T-helper 9 cell (primary cell): Measurements from ENCODE around the gene CCDC187.

Experiments used
- DNase-seq: peaks from one replicate; pipeline ENCODE4 v3.0.0-alpha.2; 2020

CCDC187 gene

DNA sequence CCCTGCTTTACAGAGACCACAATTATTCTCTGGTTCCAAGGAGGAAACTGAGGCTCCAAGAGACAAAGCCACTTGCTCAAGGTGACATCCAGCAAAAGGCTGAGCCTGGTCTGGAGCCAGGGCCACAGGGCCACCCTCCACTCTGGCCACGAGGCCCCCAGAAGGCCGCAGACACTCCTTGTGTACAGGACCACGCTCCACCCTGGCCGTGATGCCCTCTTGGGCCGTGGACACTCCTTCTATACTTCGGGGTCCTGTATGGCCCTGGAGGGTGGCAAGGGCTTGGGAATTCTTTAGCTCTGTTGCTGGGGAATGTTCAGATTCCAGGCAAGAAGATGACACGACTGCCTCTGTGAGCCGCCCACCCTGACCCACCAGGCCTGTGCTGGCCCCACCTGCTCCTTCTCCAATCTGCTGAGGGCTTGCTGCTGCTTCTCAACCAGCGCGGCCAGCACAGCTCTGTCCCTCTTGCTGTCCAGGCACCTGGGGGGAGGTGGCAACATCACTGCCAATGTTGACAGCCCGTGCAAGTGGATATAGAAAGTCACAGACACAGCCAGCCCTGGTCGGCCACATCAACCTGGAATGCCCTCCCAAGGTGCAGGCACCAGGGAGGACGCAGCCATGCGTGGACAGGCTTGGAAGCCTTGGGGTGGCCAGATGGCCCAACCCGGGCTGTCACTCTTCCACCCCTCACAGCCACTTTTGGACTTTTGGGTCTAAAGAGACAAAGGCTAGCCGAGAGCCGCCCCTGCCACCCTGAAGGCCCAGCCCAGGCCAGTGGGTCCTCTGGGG is 38.1 kb downstream of the CCDC187 start:
- no peak for DNase-seq

DNA sequence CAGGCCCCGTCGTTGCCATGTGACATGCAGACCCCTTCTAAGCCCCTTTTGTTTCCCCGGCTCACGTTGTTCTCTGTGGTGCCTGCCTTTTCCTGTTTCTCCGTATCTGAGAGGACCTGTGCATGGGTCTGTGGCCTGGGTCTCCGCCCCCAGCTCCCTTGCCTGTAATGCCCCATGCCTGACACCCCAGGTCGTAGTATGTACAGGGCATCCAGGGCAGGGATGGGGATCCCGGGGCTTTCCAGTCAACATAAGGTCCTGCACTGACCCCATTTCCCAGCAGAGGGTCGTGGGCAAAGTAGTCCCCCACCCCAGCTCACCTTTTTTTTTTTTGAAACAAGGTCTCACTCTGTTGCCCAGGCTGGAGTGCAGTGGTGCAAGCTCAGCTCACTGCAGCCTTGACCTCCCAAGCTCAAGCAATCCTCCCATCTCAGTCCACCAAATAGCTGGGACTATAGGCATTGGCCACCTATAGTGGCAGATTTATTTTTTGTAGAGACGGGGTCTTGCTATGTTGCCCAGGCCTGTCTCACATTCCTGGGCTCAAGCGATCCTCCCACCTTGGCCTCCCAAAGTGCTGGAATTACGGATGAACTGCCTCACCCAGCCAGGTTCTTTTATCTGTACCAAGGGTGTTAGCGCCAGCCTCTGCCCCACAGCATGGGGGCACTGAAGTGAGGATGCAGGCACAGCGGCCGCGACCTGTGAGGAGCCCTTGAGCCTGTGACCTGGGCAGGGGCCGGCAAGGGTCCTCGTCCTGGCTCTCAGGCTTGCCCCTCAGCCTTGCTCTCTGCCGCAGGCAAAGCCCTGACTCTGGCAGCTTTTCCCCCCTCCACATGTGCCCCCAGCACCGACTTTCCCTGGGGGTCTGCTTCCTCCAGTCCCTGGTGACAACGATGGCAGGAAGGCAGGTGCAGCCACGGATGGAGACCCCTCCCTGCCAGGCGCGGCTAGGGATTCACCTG is 39.2 kb downstream of the CCDC187 start:
- DNase-seq: no peak

DNA sequence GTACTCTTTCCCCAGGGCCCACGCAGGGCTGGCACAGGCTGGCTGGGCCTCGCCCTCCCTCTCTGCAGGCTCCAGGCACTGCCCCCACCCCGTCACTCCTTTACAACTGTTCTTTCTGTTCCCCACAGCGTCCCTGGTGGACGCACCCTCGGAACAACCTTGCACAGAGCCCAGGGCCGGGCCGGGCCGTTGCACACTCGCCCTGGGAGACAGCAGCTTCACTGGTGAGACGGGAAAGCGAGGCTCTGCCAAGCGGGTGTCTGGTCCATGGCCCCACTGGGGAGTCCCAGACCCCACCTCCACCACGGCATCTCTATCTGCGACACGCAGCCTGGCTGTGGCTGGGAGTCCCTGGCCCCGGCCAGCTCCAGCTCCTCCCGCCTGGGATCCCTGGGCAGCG is 39.9 kb downstream of the CCDC187 start:
- DNase-seq: no peak

DNA sequence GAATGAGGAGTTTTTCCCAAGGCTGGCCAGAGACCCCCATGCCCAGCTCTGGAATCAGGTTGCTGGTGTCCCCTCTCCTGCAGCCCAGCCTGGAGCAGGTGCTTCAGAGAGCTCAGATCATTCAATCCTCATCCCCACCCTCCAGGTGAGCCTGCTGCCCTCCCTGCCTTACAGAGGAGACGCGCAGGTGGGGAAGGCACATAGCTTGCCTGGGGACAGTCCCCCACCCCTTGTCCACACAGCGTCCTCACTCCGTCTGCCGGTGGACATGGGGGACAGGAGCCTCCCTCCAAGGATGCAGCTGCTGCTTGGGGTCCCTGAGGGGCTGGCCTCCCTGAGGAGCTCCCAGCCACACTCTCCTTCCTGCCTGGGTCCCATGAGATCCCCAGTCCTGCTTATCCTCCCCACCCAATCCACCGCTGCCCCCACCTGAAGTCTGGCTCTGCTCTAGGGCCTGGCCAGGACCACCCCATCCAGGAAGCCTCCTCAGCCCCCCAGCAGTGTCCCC is 41.2 kb downstream of the CCDC187 start:
- DNase-seq: no peak

DNA sequence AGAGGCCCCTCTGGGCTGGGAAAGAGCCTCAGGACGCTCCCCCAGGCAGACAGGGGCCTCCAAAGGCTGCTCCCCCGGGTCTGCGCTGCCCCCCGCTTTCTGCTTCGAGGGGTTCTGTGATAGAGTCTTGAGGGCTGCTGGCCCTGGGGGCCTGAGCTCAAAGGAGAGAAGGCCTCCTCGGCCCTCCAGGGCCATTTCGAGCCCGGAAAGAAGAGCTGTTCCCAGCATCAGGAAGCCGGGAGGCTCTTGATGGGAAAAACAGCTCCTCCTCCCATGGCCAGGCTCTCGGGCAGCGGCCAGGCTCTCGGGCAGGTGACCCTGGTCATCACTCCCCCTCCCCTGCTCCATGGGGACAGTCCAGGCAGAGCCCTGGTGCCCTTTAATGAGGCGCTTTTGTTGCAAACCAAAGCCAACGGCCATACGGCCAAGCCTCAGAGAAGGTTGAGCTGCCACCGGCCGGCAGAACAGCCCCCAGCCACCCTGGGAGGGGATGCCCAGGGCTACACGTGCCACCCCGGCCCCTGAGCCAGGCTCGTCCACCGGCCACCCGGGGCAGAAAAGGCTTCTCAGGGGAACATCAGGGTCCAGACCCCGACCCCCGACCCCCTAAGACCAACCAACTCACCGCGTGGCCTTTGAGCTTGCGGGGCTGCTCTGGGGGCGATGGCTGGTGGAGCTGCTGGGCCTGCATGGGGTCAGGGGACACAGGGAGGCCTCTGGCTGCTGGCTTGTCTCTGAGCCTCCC is 42.0 kb downstream of the CCDC187 start:
- no peak for DNase-seq

DNA sequence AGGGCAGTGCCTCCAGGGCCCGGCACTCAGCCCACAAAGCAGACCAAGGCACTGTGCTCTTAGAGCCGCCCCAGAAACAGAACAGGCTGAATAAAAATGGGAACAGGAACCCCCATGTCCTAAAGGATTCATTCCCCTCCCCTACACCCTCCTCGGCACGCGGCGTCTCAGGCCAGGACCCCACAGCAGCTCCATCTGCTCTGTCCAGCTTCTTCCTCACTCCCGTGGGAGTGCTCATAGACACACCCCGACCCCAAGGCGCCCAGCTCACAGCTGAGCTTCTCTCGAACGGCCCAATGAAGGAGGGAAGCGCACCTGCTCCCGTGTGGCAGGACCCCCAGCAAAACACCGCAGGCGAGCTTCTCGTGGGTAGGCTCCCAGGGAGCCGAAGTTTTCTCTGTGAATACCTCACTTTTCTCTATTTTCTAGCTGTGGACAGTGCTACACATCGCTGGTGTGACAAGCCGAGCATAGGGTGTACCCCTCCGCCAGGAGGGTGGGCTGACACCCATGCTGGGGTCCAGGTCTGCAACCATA is 42.9 kb downstream of the CCDC187 start:
- no peak for DNase-seq

DNA sequence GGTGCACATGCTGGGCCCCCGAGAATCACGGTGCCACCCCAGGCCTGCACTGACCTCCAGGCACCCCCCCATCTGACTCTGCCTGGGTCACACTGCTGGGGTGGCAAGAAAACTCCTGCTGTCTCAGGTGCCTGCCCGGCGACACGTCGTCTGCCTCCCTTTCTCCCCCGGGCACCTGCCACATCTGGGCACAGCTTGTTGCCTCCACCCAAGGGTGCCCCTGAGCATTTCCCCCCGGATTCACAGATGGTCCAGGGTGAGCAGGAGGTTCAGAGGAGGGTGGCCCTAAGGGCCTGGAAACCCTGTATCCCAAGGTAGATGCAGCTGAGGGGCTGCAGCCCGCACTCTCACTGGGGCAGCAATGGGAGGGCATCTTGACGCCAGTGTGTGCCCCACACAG is 43.4 kb downstream of the CCDC187 start:
- DNase-seq: no peak

DNA sequence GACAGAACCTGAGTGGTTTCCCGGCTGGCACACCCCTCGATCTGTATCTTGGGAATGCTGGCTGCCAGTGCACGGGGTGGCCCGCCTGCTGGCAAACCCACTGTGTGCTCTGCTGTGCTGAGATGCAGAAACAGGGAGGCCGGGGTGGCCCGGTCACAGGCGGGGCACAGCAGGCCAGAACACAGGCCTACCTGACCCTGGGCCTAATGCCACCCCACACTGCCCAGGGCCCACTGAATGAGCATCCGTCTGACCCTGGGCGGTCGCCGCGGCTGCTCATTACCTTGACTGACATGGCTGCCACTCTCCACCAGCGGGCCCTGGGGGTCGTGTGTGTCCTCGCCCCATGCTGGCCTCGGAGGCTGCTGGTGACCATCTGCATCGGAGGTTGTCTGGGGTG is 44.1 kb downstream of the CCDC187 start:
- DNase-seq: no peak

DNA sequence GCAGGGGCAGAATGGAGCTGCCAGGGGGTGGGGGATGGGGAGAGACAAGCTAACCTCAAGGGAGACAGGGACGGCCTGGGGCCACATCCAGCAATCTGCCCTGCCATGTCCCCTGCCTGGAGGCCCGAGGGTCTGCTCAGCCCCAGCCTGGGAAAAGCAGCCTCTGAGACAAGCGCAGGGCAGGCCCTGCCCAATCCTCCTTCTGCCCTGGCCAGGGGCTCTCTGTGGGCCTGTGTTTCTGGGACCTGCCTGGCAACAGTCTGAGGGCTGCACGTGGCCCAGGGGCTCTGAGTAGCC is 44.4 kb downstream of the CCDC187 start:
- DNase-seq: no peak

DNA sequence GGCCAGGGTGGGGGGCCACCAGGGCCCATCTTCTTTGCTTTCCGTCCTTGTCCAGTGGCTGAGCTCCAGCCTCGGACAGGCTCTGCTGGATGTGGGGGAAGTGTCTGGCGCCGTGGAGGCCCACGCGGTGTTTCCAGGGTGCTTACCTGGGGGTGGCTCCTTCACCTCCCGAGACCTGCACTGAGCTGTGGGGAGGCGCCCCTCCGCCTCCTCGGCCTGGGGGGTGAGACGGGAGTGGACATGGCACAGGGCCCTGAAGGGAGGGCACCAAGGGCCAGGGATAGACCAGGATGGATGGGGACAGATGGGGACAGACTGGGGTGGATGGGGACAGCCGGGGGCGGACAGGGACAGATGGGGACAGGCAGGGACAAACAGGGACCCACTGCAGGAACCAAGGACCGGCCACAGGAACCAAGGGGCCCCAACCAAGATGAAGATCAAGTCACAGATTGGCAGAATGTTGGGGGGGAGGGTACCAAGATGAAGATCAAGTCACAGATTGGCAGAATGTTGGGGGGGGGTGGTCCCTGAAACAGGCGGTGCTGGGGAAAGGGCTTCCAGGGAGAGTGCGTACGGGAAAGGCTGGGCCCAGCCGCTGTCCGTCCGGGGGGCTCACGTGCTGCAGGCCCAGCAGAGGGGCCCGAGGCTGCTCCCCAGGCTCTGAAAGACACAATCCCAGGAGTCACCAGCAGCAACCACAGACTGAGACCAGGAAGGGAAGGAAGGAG is 44.9 kb downstream of the CCDC187 start:
- DNase-seq: no peak

DNA sequence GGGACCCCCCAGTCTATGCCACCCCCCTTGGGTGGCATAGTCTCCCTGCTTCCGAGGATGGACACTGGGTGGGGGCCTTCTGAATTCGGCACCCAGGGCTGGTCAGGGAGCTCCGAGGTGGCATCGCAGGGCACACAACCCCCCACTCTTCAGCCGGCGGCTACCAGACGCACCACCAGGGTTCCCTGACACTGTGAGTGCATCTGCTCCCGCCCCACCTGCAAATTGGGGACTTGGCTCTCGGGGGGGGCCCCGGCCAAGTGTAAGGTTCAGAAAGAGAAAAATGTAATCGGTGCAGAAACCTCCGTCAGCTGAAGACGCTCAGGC is 45.6 kb downstream of the CCDC187 start:
- no peak for DNase-seq

DNA sequence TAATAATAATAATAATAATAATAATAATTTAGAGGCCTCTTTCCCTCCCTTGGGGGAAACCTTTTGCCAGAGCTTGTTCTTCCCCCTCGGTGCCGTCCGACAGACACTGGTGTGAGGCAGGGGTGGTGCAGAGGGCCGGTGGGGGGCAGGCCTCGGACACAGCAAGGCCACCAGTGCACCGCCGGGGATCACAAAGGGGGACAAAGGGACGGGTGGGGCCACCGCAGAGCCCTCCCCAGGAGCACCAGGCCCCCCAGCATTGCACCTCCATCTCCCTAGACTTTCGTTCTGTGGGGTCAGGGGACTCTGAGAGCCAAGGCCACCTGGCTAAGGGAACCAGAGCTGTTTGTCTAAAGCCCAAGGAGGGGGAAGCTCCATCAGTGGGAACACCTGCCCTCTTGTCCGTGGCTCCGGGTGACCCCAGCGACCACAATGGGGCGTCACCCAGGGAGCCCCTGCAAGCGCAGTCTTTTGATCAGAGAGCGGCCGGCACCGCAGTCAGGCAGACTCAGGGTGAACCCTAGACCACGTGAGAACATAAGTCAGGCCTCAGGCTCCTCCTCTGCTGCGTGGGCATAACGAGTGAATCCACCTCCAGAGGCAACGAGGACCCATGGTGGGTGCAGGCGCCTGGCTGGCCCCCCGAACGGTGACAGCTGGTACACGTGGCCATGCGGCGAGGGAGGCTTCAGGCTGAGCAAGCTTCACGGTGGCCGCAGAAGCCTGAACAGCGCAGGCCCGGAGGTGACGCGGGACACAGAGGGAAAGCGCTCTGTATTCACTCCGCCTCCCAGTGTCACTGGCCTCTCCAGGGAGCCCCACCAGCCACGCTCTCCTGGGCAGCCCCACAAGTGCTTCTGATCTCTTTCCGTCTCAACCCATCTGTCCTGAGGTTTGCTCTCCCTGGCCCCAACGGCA is 46.3 kb downstream of the CCDC187 start:
- no peak for DNase-seq

DNA sequence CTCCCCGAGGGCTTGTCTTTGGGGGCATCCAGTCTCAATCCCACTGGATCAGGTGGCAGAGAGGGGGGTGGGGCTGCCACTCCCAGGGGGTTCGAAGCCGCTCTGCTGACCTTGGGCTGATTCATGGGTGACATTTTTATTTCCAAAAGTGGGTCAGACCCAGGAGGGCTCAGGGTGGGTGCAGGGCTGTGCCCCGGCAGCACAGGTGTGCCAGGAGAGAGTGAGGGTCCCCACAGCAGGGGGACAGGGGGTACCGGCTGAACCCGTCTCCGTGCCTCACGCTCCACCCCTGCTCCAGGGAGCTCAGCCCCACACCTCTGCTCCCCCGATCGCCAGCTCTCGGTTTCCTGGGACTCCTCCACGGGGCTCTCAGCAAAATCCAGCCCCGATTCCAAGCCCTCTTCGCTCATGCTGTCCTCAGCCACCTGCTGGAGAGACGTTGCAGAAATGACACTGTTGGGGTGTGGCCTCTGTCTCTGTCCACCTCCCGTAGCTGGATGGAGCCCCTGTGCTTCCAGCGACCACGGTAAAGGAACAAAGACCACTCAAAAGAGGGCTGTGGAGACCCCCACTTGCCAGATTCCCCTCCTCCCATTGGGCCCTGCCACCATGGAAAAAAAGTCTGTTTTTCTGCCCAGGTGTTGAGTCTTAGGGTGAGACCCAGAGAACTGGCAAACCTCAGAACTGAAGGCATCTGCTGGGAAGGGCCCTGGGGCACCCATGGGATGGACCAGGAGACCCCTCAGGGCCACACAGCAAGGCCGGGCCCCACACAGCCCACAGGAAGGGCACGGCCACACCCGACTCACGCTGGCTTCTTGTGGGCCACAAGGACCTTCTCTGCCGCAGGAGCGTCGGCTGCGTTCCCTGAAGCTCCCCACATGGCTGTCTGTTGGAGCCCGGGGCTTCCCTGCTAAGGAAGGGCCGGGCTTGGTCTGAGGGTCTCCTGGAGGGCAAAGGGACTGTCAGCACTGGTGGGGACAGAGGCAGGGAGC is 47.7 kb downstream of the CCDC187 start:
- no peak for DNase-seq

DNA sequence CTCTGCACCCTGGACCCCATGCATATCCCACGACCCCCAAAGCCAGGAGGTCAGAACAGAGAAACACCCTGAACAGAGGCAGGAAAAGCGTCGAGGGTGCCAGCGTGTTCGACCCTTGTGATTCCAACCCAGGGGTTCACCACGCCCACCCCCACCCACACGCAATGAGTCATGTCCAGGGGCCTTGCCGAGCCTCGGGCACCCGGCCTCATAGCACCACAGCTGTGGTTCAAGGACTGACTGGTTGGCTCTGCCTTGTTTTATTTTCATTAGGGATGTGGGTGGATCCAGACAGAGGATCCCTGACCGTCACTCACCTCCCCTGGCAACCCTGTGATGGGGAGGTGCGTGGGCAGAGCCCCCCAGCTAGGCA is 48.7 kb downstream of the CCDC187 start:
- no peak for DNase-seq

DNA sequence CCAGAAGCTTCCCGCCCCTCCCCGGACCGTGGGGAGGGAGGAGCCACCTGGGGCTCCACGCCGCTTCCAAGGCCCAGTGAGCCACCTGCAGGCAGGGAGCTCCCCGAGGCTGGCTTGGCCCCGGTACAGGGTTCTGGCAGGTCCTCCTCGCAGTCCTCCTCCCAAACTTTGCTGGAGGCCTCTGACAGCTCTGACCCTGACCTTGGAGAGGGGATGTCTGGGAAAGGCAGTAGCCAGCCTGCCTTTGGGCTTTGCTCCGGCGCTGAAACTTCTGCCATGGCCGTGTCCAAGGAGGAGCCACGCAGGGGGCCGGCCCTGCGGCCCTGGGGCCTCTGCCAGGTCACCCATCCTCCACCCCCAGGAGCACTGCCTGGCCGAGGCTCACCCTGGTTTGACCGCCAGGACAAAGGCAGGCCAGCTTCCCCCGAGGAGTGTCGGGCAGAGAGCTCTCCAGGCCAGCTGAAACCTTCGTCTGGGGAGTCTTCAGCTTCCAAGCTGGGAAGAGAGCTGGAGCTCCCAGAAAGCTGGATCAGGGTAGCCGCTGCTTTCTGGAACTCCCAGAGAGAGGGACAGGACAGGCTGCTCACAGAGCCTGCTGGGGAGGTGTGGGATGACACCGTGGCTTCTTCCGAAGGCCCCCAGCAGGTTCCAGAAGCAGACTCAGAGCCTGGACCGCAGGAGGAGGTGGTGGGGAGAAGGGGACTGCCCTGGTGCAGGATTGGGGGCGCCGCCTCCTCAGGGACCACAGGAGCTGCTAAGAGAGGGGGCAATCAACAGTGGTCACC is 49.3 kb downstream of the CCDC187 start:
- no peak for DNase-seq

DNA sequence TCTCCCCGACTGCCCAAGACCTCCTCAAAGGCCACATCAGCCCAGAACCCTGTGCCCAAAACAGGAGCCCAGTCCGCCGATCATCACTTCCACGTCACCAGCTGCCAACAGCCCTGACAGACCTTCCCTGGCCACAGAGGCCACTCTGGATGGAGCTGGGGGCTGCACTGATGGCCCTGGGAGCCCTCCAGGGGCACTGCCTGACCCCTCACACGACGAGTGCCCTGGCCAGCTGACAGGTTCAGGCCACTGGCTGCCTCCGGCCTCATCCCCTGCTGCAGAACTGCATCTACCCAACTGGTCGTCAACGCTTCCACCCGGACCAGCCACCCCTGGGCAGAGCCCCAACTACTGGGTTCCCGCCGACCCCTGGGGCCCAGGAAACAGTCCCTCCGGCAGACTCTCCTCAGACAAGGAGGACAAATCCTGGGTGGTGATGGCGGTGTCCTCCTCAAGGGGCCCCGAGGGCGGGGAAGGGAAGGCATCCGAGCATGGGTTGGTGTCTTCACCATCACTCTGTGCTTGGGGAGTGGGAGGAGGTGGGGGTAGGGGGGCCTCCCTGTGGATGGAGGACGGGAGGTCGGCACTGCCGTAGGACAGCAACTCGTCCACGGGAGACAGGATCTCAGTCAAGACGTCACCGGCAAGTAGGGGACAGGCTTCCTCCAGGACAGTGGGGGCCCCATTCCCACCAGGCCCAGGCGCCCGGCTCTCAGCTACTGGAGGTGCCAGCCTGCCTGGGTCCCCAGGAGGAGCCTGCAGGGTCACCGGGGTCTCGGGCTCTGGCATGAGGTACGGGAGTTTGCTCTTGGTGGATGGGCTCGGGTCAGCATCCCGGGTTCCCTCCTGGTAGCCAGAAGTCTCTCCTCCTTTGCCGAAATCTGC is 50.4 kb downstream of the CCDC187 start:
- DNase-seq: no peak

DNA sequence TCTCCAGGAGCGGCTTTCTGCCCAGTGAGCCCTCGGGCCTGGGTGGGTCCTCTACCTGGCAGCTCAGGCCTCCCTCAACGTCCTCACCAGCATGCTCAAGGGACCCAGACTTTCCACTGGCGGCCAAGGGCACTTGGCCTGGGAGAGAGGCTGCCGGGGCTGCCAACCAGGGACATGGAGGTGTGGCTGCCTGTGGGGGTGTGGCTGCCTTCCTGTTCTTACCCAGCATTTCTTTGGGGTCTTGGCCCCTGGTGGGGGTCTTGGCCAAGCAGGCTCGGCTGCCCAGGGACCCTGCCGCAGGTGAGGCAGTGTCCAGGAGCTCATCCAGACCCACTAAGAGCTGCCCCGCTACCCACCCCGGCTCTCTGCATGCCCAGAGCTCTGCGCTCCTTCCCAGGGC is 51.0 kb downstream of the CCDC187 start:
- no peak for DNase-seq

DNA sequence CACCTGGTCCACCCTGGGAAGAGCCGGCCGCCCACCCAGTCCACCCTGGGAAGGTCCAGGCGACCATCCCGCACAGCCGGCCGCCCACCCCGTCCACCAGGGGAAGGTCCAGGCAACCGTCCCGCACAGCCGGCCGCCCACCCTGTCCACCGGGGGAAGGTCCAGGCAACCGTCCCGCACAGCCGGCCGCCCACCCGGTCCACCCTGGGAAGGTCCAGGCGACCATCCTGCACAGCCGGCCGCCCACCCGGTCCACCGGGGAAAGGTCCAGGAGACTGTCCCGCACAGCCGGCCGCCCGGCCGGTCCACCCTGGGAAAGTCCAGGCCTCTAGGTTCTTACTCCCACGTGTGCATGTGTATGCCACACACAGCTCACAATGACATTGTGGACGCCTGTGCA is 51.6 kb downstream of the CCDC187 start:
- DNase-seq: no peak
